G401 (cell line): Measurements from ENCODE around the gene NDC1. TPM values are rescaled to one million over a fixed set of nuclear protein-coding genes. Genes with fewer than 3 reads are reported as not detected.

Experiments used
- DNase-seq: peaks from one replicate; pipeline ENCODE4 v3.0.0-alpha.2; 2015; ENCODE audit warnings: low spot score
- in situ Hi-C: cut with HindIII; loops from 2 replicates; pipeline ENCODE4 v1.10.0; 2016; ENCODE audit warnings: low sequenced_read_pairs, mixed read lengths
- total RNA-seq: library from RNA; depleted of rRNA; stranded (reverse); fragments of >200 nt; shearing (Covaris generic); gene quantifications from 2 replicates; pipeline ENCODE4 v1.2.3, GENCODE V29; 2014

NDC1 gene
- total RNA-seq, 1 experiment from 2014 or later = 78.6 TPM

GRCh38 chr1:53734650-53735211, 103.4 kb downstream of the NDC1 start:
- DNase-seq = no peak
- in situ Hi-C loops = no loop called here

GRCh38 chr1:53733975-53734649, 104.0 kb downstream of the NDC1 start:
- in situ Hi-C loops = no loop called here
- DNase-seq = no peak

DNA sequence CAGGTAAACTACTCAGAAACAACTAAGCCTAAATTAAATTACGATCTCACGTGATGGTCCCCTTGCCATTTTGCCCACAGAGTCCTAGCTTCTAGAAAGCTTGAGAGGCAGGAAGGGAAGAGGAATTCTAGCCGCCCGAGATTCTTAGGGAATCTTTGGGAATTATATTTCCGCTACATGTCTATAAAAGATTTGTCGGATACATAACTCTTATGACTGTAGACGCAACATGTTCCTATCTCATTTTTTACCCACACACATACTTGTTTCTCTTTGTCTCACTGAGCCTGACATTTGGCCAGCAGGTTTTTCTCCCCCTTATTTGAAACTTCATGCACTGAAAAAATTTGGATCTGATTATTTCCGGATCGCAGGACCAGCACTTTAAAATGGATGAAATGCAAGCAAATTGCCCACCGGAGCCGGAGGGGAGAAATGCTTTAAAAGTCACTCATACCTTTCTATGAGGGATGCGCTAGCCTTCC, 104.6 kb downstream of the NDC1 start:
- DNase-seq = no peak
- in situ Hi-C loops = no loop called here

DNA sequence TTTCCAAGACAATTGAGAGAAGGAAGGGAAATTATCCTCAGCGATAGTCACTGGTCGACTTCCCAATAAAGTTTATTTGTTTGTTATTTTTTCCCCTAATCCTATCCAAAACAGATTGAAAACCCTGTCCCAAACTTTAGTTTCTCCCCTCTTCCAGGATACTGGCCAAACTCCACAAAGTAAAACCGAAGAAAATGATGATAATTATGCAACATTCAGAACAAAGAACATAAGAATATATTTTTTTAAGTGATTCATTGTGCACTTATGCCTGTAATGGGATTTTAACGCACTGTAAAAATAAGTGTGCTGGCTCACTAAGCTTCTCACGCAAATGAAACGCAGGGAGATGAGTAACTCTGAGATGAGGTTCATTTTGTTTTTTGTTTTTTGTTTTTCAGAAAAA, 105.2 kb downstream of the NDC1 start:
- in situ Hi-C loops = no loop called here
- no peak for DNase-seq

DNA sequence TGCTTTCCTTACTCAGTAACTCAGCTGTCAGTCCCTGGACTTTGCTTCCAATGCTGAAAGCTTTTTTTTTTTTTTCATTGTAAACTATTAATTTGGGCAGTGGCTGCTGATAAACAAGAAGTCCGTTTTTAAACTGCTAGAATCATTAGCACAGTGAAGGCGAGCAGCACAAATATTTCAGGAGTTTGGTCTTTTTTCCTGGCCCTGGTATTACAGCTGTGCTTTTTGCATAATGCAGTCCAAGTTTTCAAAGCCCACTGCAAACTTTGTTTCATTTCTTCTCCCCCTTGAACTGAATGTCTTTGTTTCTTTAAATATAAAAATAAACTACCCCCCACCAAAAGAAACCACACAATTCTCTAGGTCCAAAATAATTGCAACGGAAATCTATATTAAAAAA, 105.7 kb downstream of the NDC1 start:
- no peak for DNase-seq
- in situ Hi-C loops = no loop called here

- DNase-seq = no peak
- in situ Hi-C loops = no loop called here
Measured at GRCh38 chr1:53731779-53732305, 106.3 kb downstream of the NDC1 start.

- in situ Hi-C loops = no loop called here
- no peak for DNase-seq
Measured at GRCh38 chr1:53731043-53731600, 107.0 kb downstream of the NDC1 start.

- in situ Hi-C loops = no loop called here
- no peak for DNase-seq
Measured at GRCh38 chr1:53730224-53730865, 107.8 kb downstream of the NDC1 start.

- no peak for DNase-seq
- in situ Hi-C loops = no loop called here
Measured at GRCh38 chr1:53729456-53730223, 108.5 kb downstream of the NDC1 start.

GRCh38 chr1:53728702-53729455, 109.2 kb downstream of the NDC1 start:
- no peak for DNase-seq
- in situ Hi-C loops = no loop called here

DNA sequence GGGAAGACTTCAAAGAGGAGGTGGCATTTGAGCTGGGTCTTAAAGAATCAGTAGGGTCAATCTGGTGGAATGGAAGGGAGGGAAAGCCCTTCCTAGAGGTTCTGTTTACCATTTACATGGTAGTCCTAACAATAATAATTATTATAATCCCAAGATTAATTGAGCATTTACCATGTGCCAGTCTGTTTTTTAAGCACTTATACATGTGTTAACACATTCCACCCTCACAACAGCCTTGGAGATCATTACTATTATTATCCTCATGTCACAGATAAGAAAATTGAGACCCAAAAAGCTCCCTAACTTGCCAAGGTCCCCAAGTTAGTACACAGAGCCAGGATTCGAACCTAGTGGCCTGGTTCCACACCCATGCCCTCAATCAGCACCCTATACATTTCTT, 109.9 kb downstream of the NDC1 start:
- DNase-seq = no peak
- in situ Hi-C loops = no loop called here

GRCh38 chr1:53727461-53728092, 110.5 kb downstream of the NDC1 start:
- in situ Hi-C loops = no loop called here
- DNase-seq = no peak

DNA sequence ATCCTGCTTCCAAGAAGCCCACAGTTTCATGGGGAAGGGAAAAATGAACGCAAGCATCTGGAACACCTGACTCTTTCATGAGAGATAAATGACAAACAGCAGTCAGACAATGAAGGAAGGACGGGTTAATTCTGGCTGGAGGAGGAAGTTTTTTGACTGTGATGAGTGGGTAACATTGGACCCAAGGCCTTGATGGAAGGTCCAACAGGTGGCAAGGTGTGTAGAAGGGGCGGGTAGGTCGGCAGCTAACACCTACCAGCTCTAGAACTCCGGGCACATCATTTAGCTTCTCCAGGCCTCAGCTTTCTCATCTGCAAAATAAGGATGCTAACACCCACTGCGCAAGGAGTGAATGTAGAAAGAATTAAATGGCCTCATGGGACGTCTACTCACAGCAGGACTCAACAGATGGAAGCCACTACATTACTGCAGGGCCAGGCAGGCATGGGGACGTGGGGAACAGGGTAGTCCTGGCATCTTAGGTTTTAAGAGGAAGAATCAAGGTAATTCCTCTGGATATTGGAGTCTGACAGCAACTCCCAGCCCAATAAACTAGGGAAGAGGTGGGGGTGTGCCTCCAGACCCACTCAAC, 112.0 kb downstream of the NDC1 start:
- in situ Hi-C loops = no loop called here
- no peak for DNase-seq

DNA sequence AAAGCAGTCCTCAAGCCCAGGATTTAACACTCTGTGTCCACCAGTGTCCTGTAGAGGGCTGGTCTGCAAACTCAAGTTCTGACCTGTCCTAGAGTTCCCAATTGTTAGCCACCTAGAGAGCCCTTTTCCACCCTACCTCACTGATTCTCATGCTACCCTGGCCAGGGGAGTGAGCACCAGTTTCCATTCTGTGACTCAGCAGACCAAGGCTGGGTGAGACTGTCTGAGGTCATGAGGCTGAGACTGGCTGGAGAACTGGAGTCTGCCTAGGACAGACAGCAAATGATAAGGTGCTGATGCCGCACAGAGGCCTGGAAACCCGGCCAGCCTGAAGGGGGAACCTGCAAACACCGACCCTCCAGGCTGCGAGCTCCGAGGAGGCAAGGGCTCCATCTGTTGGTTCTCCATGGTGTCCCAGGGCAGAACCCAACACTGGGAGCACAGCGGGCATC, 112.8 kb downstream of the NDC1 start:
- no peak for DNase-seq

GRCh38 chr1:53722025-53722424, 116.1 kb downstream of the NDC1 start:
- in situ Hi-C loops = no loop called here
- DNase-seq = no peak

More for the DNA sequence above, 112.8 kb downstream of the NDC1 start:
- in situ Hi-C loops = no loop called here

- DNase-seq = no peak
- in situ Hi-C loops = no loop called here
Measured at GRCh38 chr1:53721088-53721487, 117.0 kb downstream of the NDC1 start.

DNA sequence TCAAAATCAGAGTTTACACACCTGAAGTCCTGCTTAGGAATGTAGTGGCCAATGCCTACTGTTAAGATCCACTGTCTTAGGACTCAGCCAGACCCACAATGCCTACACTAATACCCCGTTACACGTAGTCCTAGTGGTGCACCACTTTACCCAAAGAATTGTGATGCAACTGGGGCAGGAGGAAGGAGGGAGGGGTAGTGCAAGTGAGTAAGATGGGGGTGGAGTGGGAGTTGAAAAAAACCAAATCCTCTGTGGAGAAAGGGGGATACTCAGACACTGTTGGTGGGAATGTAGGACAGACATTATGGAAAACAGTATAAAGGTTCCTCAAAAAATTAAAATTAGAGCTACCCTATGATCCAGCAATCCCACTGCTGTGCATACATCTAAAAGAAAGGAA, 118.6 kb downstream of the NDC1 start:
- in situ Hi-C loops = no loop called here
- DNase-seq = no peak

- no peak for DNase-seq
Measured at GRCh38 chr1:53718443-53718842, 119.7 kb downstream of the NDC1 start.

More at GRCh38 chr1:53718443-53718842, 119.7 kb downstream of the NDC1 start:
- in situ Hi-C loops = no loop called here
